Transverse colon (tissue), 4 donors: ENCODE measurements around the gene PKIB. TPM values are rescaled to one million over a fixed set of nuclear protein-coding genes. Genes with fewer than 3 reads are reported as not detected.

Experiments
- DNase-seq: peaks from one replicate; pipeline ENCODE4 v3.0.0-alpha.2; 2019
- H3K27ac ChIP-seq, 4 donors: fragments of 200-600 bp; sonication (generic); 2 replicates each; pipeline ENCODE4 v1.5.1; 2016 to 2018; ENCODE audit warnings: inconsistent platforms in 4 of 4
- H3K27me3 ChIP-seq: fragments of 200-600 bp; sonication (generic); 2 replicates; pipeline ENCODE4 v1.5.1; 2017; ENCODE audit warnings: inconsistent platforms
- H3K36me3 ChIP-seq, 4 donors: fragments of 200-600 bp; sonication (generic); 2 replicates each; pipeline ENCODE4 v1.5.1; 2017 to 2019; ENCODE audit warnings: inconsistent platforms in 4 of 4
- H3K4me1 ChIP-seq, 4 donors: fragments of 200-600 bp; sonication (generic); 2 replicates each; pipeline ENCODE4 v1.5.1; 2017 to 2020; ENCODE audit warnings: inconsistent platforms in 4 of 4
- H3K4me3 ChIP-seq, 4 donors: fragments of 200-600 bp; sonication (generic); 1 replicate in 1 of 4; 2 replicates in 3 of 4; pipeline versions ENCODE4 v1.5.1 to v1.6.1; 2017 to 2019; ENCODE audit warnings: inconsistent platforms in 4 of 4
- H3K9me3 ChIP-seq, 2 donors: fragments of 200-600 bp; sonication (generic); 2 replicates each; pipeline ENCODE4 v1.5.1; 2017 to 2019; ENCODE audit warnings: inconsistent platforms in 2 of 2
- EP300 ChIP-seq: sonication (generic); formaldehyde crosslinking; IDR thresholded peaks from one replicate; pipeline ENCODE4 v1.6.1; 2017; ENCODE audit warnings: antibody characterized with exemption, low read depth
- POLR2A ChIP-seq: fragments of 450-650 bp; IDR thresholded peaks from one replicate; pipeline ENCODE4 v1.6.1; 2016; ENCODE audit warnings: antibody characterized with exemption, mild to moderate bottlenecking, moderate library complexity
- POLR2AphosphoS5 ChIP-seq, 3 donors: sonication (generic); formaldehyde crosslinking; IDR thresholded peaks; one replicate each; pipeline ENCODE4 v1.6.1; 2016; ENCODE audit warnings: antibody characterized with exemption in 3 of 3
- WGBS, 2 donors: methylation state at CpG; one replicate each; pipeline ENCODE4 v1.1.5; 2018; ENCODE audit warnings: low coverage in 1 of 2; 5-methylcytosine and 5-hydroxymethylcytosine counted together
- in situ Hi-C, 4 donors: fragments of 200-750 bp; cut with MboI; loops; one replicate each; pipeline versions ENCODE4 v1.15.0 to v1.15.1; 2017; ENCODE audit warnings: low sequenced_read_pairs in 3 of 4, low pct_ligation_motif_present in 1 of 4, low pct_unique_long_range_greater_than_20kb in 1 of 4
- intact Hi-C: fragments of 100-400 bp; cut with DNase I; formaldehyde crosslinking; loops from one replicate; pipeline ENCODE4 v1.15.1; 2023; ENCODE audit warnings: low total_unique reads
- total RNA-seq, 4 donors: library from RNA; depleted of rRNA; stranded (reverse); fragments of >200 nt; gene quantifications; one replicate each; pipeline ENCODE4 v1.1.0, GENCODE V29; 2016
- TF ChIP-seq, protein P1 (sequence below), 5 experiments: fragments of 200-600 bp in 3 of 5; fragments of 450-650 bp in 2 of 5; sonication (generic) in 3 of 5; IDR thresholded peaks; 1 replicate in 2 of 5; 2 replicates in 3 of 5; pipeline ENCODE4 v1.5.1; 2016 to 2017; ENCODE audit warnings: antibody characterized with exemption in 5 of 5, inconsistent platforms in 3 of 5, mild to moderate bottlenecking in 2 of 5, moderate library complexity in 1 of 5

Gene PKIB, protein sequence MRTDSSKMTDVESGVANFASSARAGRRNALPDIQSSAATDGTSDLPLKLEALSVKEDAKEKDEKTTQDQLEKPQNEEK
- 100 to 1,000 TPM in 2 of 4 donors, 10 to 100 TPM in 2; 45.2 to 163 (median 96.1) TPM for total RNA-seq

DNA sequence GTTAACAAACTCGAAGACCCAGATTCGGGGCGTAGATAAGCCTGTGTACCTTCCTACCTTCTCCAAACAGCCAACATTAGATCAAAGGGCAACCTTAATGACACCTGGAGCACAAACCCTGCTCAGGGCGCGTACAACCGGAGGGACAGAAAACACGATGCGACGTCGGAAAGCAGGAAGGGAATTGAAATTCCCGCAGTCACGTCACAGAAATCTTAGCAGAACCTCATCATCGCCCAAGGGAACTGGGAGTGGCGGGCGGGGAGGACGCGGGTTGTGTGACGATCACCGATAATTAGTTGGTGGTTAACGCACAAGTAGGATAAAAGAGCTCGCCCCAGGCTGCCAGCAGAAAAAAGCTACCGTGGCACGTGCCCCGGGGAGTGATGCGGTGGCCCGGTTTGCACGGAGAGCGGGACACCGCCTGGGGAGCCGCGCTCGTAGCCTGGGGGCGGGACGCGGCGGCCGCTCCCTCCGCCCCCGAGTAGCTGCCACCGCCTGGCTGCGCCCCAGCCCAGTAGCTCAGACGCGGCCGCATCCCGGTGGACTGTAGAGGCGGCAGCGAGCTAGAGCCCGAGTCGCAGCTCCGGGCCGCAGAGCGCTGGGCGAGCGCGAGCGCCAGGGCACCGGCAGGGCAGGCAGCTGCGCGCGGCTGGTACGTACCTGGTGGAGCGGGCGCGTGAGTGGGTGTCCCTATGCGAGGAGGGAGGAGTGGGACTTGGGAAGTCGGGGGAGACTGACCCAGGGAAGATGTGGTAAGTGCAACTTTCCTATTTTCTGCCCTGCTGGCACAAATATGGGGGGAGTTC is at the start of gene PKIB:
PKIB (plus strand) TSS at position 525 of the 809 bp plus-strand sequence. CDS start 107,390 bp downstream, outside the sequence.
- 1 to 2% methylated on average over 15 to 57 of the region's 66 CpGs for WGBS, 2 donors
- Histone ChIP-seq H3K4me3 (peak within 1 kb of the TSS; percentile 24 to 57 (median 46)), H3K27ac (peak within 1 kb of the TSS; percentile 73 to 87 (median 80)), H3K27me3 (peaks cover 19% of the 10 kb centered on the region), H3K4me1 (peaks cover 0 to 23% (median 3%) of the 10 kb centered on the region in 4 donors), H3K9me3 (no peaks in the 10 kb centered on the region), H3K36me3 (no peaks in the 10 kb centered on the region)
- peak; percentile 86 for DNase-seq
- in situ Hi-C loops (no loop called here), intact Hi-C loops (no loop called here)
- TF ChIP-seq, protein P1, sequence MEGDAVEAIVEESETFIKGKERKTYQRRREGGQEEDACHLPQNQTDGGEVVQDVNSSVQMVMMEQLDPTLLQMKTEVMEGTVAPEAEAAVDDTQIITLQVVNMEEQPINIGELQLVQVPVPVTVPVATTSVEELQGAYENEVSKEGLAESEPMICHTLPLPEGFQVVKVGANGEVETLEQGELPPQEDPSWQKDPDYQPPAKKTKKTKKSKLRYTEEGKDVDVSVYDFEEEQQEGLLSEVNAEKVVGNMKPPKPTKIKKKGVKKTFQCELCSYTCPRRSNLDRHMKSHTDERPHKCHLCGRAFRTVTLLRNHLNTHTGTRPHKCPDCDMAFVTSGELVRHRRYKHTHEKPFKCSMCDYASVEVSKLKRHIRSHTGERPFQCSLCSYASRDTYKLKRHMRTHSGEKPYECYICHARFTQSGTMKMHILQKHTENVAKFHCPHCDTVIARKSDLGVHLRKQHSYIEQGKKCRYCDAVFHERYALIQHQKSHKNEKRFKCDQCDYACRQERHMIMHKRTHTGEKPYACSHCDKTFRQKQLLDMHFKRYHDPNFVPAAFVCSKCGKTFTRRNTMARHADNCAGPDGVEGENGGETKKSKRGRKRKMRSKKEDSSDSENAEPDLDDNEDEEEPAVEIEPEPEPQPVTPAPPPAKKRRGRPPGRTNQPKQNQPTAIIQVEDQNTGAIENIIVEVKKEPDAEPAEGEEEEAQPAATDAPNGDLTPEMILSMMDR (IDR thresholded peaks at IDR 0.05), result peak in 1 of 5 experiments; percentile 22
- TF ChIP-seq POLR2AphosphoS5 (IDR thresholded peaks at IDR 0.05) (peak; percentile 64 to 94 (median 83)), POLR2A (peak; percentile 94), EP300 (no peak)

DNA sequence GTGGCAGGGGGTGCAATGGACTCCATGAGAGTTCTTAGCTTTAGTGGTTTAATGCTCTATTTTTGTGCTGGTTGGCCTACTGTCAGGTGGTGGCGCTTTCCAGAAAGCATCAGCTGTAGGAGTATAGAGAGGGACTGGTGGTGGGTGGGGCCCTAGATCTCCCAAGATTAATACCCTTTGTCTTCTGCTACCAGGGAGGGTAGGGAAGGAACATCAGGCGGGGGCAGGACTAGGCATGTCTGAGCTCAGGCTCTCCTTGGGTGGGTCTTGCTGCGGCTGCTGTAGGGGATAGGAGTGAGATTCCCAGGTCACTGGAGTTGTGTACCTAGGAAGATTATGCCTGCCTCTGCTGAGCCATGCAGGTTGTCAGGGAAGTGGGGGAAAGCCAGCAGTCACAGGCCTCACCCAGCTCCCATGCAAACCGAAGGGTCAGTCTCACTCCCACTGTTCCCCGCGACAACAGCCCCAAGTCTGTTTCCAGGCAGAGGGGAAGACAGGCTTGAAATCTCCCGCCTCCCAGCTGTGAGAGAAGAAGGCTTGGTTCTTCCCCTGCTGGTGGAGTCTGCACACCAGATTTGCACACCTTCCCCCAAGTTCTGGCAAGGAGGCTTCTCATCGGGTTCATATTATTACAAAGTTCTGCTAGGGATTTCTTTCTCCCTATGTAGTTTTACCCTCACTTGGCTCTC is 46.7 kb upstream of the PKIB start:
- no peak for DNase-seq
- peaks cover 0 to 6% (median 0%) of the 10 kb centered on the region in 4 donors for H3K4me1 ChIP-seq
- in situ Hi-C loops, result no loop called here
- no peaks in the 10 kb centered on the region for H3K36me3 ChIP-seq
- no peak for TF ChIP-seq POLR2A
- TF ChIP-seq, protein P1 (IDR thresholded peaks at IDR 0.05), result no peak
- TF ChIP-seq EP300, result no peak
- no peak for TF ChIP-seq POLR2AphosphoS5 (IDR thresholded peaks at IDR 0.05)
- intact Hi-C loops, result no loop called here
- H3K27ac ChIP-seq, result no peak overlapping the region
- WGBS, 2 donors, result 83 to 96% methylated on average over 1 to 8 of the region's 8 CpGs
- H3K27me3 ChIP-seq, result no peaks in the 10 kb centered on the region
- peaks cover 2 to 5% of the 10 kb centered on the region in 2 donors for H3K9me3 ChIP-seq
- H3K4me3 ChIP-seq, result no peak overlapping the region

DNA sequence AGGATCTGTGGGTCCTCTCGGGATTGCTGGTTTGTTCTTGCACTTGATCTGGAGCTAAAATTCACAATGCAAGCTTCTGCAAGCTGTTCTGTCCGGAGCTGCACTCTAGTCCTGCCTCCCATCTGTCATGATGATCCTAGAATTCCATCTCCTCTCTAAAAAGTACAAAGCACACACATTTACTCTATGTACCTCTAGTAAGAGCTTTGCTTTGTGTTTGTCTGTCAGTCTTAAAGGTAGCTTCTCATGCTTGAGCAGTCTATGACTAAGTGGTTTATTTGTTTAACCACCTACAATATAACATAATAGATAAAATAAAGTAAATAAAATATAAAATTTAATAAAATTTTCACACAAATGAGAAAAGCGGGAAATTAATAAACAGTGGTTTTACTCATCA is 46.0 kb upstream of the PKIB start:
- Histone ChIP-seq H3K27me3 (no peaks in the 10 kb centered on the region), H3K4me1 (peaks cover 0 to 8% (median under 1%) of the 10 kb centered on the region in 4 donors), H3K9me3 (peaks cover 2 to 5% of the 10 kb centered on the region in 2 donors), H3K27ac (no peak overlapping the region), H3K36me3 (no peaks in the 10 kb centered on the region), H3K4me3 (no peak overlapping the region)
- WGBS, 2 donors, result 87 to 95% methylated on average over 1 to 3 of the region's 3 CpGs
- intact Hi-C loops, result no loop called here
- DNase-seq, result no peak
- TF ChIP-seq POLR2A (no peak), POLR2AphosphoS5 (IDR thresholded peaks at IDR 0.05) (no peak), EP300 (no peak)
- TF ChIP-seq, protein P1 (IDR thresholded peaks at IDR 0.05), result no peak
- in situ Hi-C loops, result no loop called here

DNA sequence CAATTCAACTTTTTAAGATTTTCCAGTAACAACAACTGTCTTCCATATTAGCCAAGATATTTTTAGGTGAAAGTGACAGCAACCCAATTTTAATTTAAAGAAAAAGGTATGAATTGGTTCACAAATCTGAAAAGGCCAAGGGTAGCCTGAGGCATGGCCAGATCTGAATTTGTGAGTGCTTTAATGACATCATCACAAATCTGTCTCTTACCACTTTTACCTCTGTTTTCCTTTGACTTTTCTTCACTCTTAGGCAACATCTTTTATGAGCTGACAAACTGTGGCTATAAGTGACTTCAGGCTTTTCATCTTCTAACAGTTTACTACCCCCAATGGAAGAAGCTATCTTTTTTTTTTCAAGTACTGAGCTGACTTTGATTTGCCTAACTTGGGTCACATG is 44.5 kb upstream of the PKIB start:
- intact Hi-C loops, result no loop called here
- no peaks in the 10 kb centered on the region for H3K27me3 ChIP-seq
- TF ChIP-seq, protein P1 (IDR thresholded peaks at IDR 0.05), result no peak
- TF ChIP-seq POLR2A, result no peak
- TF ChIP-seq POLR2AphosphoS5 (IDR thresholded peaks at IDR 0.05), result no peak
- TF ChIP-seq EP300, result no peak
- DNase-seq, result no peak
- no peak overlapping the region for H3K4me3 ChIP-seq
- H3K9me3 ChIP-seq, result peaks cover 2 to 5% of the 10 kb centered on the region in 2 donors
- no peaks in the 10 kb centered on the region for H3K36me3 ChIP-seq
- H3K4me1 ChIP-seq, result peaks cover 0 to 23% (median 6%) of the 10 kb centered on the region in 4 donors
- H3K27ac ChIP-seq, result no peak overlapping the region
- in situ Hi-C loops, result no loop called here
